ENCODE measurements around the gene EIPR1. TPM values are rescaled to one million over a fixed set of nuclear protein-coding genes. Genes with fewer than 3 reads are reported as not detected.

The EIPR1 gene
- polyA plus RNA-seq, 1 donor from 2014 or later = 138 TPM

GRCh38 chr2:3336844-3337243, 40.8 kb downstream of the EIPR1 start:
- TF ChIP-seq SMC3 (conservative IDR thresholded peaks at IDR 0.05; ENCODE audit: poor library complexity) (no peak), REST (IDR thresholded peaks at IDR 0.05; ENCODE audit: borderline replicate concordance) (no peak), EP300 (conservative IDR thresholded peaks at IDR 0.05; ENCODE audit: poor library complexity, severe bottlenecking) (no peak), CTCF (IDR thresholded peaks at IDR 0.05; ENCODE audit: poor library complexity, severe bottlenecking) (no peak), TAF1 (IDR thresholded peaks at IDR 0.05; ENCODE audit: low read depth) (no peak)
- H3F3A ChIP-seq (ENCODE audit: insufficient read depth, low read length, poor library complexity, severe bottlenecking) = no peaks in the 10 kb centered on the region

GRCh38 chr2:3334392-3335345, 42.9 kb downstream of the EIPR1 start:
- Histone ChIP-seq H3K27me3 (ENCODE audit: insufficient read depth, low read depth, low read length) (no peaks in the 10 kb centered on the region), H3K4me2 (ENCODE audit: low read length) (no peak overlapping the region), H3K9me2 (ENCODE audit: insufficient read depth, low read length) (no peaks in the 10 kb centered on the region), H4K20me1 (ENCODE audit: insufficient read depth) (no peaks in the 10 kb centered on the region), H2AFZ (ENCODE audit: low read depth, low read length) (no peak overlapping the region), H3K9me3 (ENCODE audit: low read length) (no peaks in the 10 kb centered on the region), H3K36me3 (ENCODE audit: insufficient read depth, low read length) (peaks cover 9% of the 10 kb centered on the region), H3K4me3 (ENCODE audit: low read length) (no peak overlapping the region), H3K9ac (ENCODE audit: low read length) (no peak overlapping the region), H3K79me2 (replicated peaks; ENCODE audit: insufficient read depth, low read length) (no peaks in the 10 kb centered on the region), H3K27ac (ENCODE audit: low read length) (no peak overlapping the region), H3F3A (ENCODE audit: insufficient read depth, low read length, poor library complexity, severe bottlenecking) (no peaks in the 10 kb centered on the region)
- TF ChIP-seq REST (IDR thresholded peaks at IDR 0.05; ENCODE audit: borderline replicate concordance) = no peak
- no peak for TF ChIP-seq RAD21 (conservative IDR thresholded peaks at IDR 0.05)
- no peak for TF ChIP-seq TAF1 (IDR thresholded peaks at IDR 0.05; ENCODE audit: low read depth)
- TF ChIP-seq CTCF (IDR thresholded peaks at IDR 0.05; ENCODE audit: poor library complexity, severe bottlenecking) = no peak
- no peak for TF ChIP-seq EP300 (conservative IDR thresholded peaks at IDR 0.05; ENCODE audit: poor library complexity, severe bottlenecking)
- TF ChIP-seq EZH2 (IDR thresholded peaks at IDR 0.05; ENCODE audit: borderline replicate concordance, insufficient read depth, low read length, poor library complexity, severe bottlenecking) = no peak
- no peak for TF ChIP-seq MXI1 (conservative IDR thresholded peaks at IDR 0.05; ENCODE audit: poor library complexity, severe bottlenecking)
- no peak for TF ChIP-seq SMC3 (conservative IDR thresholded peaks at IDR 0.05; ENCODE audit: poor library complexity)
- TF ChIP-seq POLR2AphosphoS5 (IDR thresholded peaks at IDR 0.05) = no peak

More at GRCh38 chr2:3336844-3337243, 40.8 kb downstream of the EIPR1 start:
- Histone ChIP-seq H3K36me3 (ENCODE audit: insufficient read depth, low read length) (no peaks in the 10 kb centered on the region), H3K27ac (ENCODE audit: low read length) (no peak overlapping the region), H3K9me3 (ENCODE audit: low read length) (no peaks in the 10 kb centered on the region), H4K20me1 (ENCODE audit: insufficient read depth) (no peaks in the 10 kb centered on the region), H3K4me2 (ENCODE audit: low read length) (no peak overlapping the region), H3K79me2 (replicated peaks; ENCODE audit: insufficient read depth, low read length) (no peaks in the 10 kb centered on the region), H3K9ac (ENCODE audit: low read length) (no peak overlapping the region), H2AFZ (ENCODE audit: low read depth, low read length) (no peak overlapping the region), H3K27me3 (ENCODE audit: insufficient read depth, low read depth, low read length) (no peaks in the 10 kb centered on the region), H3K9me2 (ENCODE audit: insufficient read depth, low read length) (no peaks in the 10 kb centered on the region), H3K4me3 (ENCODE audit: low read length) (no peak overlapping the region)

Data from neural cell (in vitro differentiated cells).